ENCODE measurements around the gene GMFB.

GMFB gene

DNA sequence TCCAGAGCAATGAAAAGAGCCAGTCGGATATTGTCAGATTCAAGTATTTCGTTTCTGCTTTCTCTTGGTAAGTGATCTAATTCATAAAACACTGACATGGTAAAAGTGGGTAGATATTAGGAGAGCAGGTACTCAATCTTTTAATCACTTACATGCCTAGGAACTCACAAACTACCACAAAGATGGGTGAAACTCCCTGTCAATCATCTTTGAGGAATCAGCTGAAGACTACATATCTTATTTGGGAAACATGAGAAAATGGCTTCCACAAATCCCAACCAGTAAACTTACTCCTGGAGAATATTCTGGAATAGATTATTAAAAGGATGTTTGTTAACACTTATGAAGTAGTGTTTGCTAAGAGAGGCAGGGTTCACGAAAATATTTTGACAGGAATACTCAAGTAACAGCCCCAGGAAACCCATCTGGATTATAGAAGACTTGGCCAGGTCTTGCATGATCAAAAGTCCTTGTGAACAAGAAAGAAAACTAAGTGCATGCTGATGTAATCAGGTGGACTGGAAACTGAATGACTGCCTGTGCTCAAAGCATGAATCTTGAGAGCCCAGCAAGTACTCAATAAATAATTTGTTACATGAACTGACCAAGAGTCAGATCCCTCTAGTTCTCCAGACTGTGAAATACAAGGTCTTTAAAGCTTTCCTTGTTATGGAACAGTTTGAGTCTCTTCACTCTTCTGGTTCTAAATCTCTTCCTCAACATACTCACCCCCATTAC is 63.1 kb downstream of the GMFB start:
- DNase-seq (ENCODE audit: low read depth): no peak

DNA sequence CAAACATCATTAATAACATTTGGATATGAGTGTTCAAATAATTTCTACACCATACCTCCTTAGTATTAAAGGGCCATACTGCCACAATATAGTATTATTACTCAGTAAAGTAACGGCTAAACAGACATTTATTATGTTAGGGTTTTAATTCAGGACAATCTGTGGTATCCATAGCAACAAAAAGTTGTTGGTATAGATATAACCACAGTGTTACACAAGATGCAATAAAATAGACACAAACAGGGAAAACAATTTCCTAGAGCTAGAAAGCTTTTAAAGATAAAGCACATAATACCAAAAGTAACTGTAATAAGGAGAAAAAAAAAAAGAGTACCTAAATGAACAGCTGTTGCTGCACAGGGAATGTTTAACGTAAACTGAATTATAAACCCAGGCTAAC is 63.7 kb downstream of the GMFB start:
- DNase-seq (ENCODE audit: low read depth): no peak

Measured in T follicular helper cell (primary cell).